Colonic mucosa (tissue), 4 donors: Measurements from ENCODE around the gene CMTM1. TPM values are rescaled to one million over a fixed set of nuclear protein-coding genes. Genes with fewer than 3 reads are reported as not detected.

Source experiments
- DNase-seq: peaks from one replicate; pipeline ENCODE4 v3.0.0-alpha.2; 2020
- H3K27ac ChIP-seq: fragments of 200-600 bp; one replicate; pipeline ENCODE4 v1.8.0; 2021
- H3K27me3 ChIP-seq: fragments of 200-600 bp; one replicate; pipeline ENCODE4 v1.8.0; 2021
- H3K36me3 ChIP-seq: fragments of 200-600 bp; one replicate; pipeline ENCODE4 v1.8.0; 2021
- H3K4me1 ChIP-seq: fragments of 200-600 bp; one replicate; pipeline ENCODE4 v1.8.0; 2021; ENCODE audit warnings: mild to moderate bottlenecking
- H3K4me3 ChIP-seq: fragments of 200-600 bp; one replicate; pipeline ENCODE4 v1.8.0; 2021
- H3K9ac ChIP-seq, 2 donors: one replicate each; pipeline ENCODE4 v1.7.0; 2013; ENCODE audit warnings: control low read depth in 2 of 2, low read depth in 2 of 2, low read length in 2 of 2
- H3K9me3 ChIP-seq: fragments of 200-600 bp; one replicate; pipeline ENCODE4 v1.8.0; 2021
- CTCF ChIP-seq: fragments of 200-600 bp; IDR thresholded peaks from one replicate; pipeline ENCODE4 v1.8.0; 2022; ENCODE audit warnings: antibody characterized with exemption, mild to moderate bottlenecking
- intact Hi-C: fragments of 100-400 bp; cut with DNase I; formaldehyde crosslinking; loops from one replicate; pipeline ENCODE4 v1.14.1; 2022
- total RNA-seq, 2 donors: library from RNA; stranded (reverse); fragmentation: NEBNext Ultra II Directional in 1 of 2; extraction: Animal tissue kit (Norgen Biotek cat#: 25700) in 1 of 2; gene quantifications; one replicate each; pipeline ENCODE4 v1.2.1, GENCODE V29; 2021
- donor health status: healthy.
- donor health status: DM: no; HTN: no; CAD: no.
- donor health status: DM: no; HTN: no; CAD: no.

CMTM1 gene
- total RNA-seq, 2 donors from 2014 or later = 5.1 to 9.4 TPM

- peaks cover 18% of the 10 kb centered on the region for H3K4me1 ChIP-seq
- peak overlapping the region; percentile 73 for H3K27ac ChIP-seq
- no peaks in the 10 kb centered on the region for H3K27me3 ChIP-seq
- H3K36me3 ChIP-seq = no peaks in the 10 kb centered on the region
- no peak for DNase-seq
- H3K9ac ChIP-seq = peak overlapping the region in 1 of 2 donors; percentile 37
- intact Hi-C loops = loop anchor here (5.0 kb wide), 1 partner anchor 33 kb away; the partner anchor contains the start of genes CKLF and TK2
- H3K4me3 ChIP-seq = no peak overlapping the region
- H3K9me3 ChIP-seq = no peaks in the 10 kb centered on the region
- no peak for TF ChIP-seq CTCF
Observed at GRCh38 chr16:66519482-66520373, 46.5 kb upstream of the CMTM1 start.

- DNase-seq = no peak
- Histone ChIP-seq H3K9me3 (no peaks in the 10 kb centered on the region), H3K27ac (peak overlapping the region; percentile 73), H3K27me3 (no peaks in the 10 kb centered on the region), H3K4me3 (no peak overlapping the region), H3K4me1 (peaks cover 18% of the 10 kb centered on the region), H3K36me3 (no peaks in the 10 kb centered on the region), H3K9ac (peak overlapping the region; percentile 14 to 38)
- intact Hi-C loops = no loop called here
- TF ChIP-seq CTCF = no peak
Observed at GRCh38 chr16:66520406-66521170, 45.7 kb upstream of the CMTM1 start.

GRCh38 chr16:66521252-66521713 lies 45.0 kb upstream of the CMTM1 start:
- DNase-seq = no peak
- Histone ChIP-seq H3K27me3 (no peaks in the 10 kb centered on the region), H3K27ac (peak overlapping the region; percentile 73), H3K9me3 (no peaks in the 10 kb centered on the region), H3K9ac (peak overlapping the region in 1 of 2 donors; percentile 38), H3K4me1 (peaks cover 16% of the 10 kb centered on the region), H3K36me3 (no peaks in the 10 kb centered on the region), H3K4me3 (no peak overlapping the region)
- no peak for TF ChIP-seq CTCF
- intact Hi-C loops = no loop called here

- no peaks in the 10 kb centered on the region for H3K27me3 ChIP-seq
- DNase-seq = peak; percentile 57
- peaks cover 11% of the 10 kb centered on the region for H3K4me1 ChIP-seq
- peak overlapping the region in 1 of 2 donors; percentile 38 for H3K9ac ChIP-seq
- intact Hi-C loops = no loop called here
- no peak for TF ChIP-seq CTCF
- no peaks in the 10 kb centered on the region for H3K9me3 ChIP-seq
- H3K4me3 ChIP-seq = no peak overlapping the region
- H3K27ac ChIP-seq = peak overlapping the region; percentile 73
- no peaks in the 10 kb centered on the region for H3K36me3 ChIP-seq
Observed at GRCh38 chr16:66521951-66522771, 44.1 kb upstream of the CMTM1 start.
